Lower leg skin (tissue), 4 donors: ENCODE results near the gene CALML5. TPM values are rescaled to one million over a fixed set of nuclear protein-coding genes. Genes with fewer than 3 reads are reported as not detected.

ENCODE experiments used
- DNase-seq, 2 donors: peaks; one replicate each; pipeline ENCODE4 v3.0.0-alpha.2; 2019; ENCODE audit warnings: low spot score in 2 of 2
- H3K4me3 ChIP-seq: fragments of 200-600 bp; sonication (generic); 2 replicates; pipeline ENCODE4 v1.5.1; 2017; ENCODE audit warnings: mild to moderate bottlenecking, low read depth; ENCODE audit not compliant: poor library complexity, severe bottlenecking
- POLR2A ChIP-seq, 2 donors: fragments of 450-650 bp; IDR thresholded peaks; one replicate each; pipeline ENCODE4 v1.6.1; 2016 to 2017; ENCODE audit warnings: antibody characterized with exemption in 2 of 2, mild to moderate bottlenecking in 1 of 2, moderate library complexity in 1 of 2
- WGBS, 2 donors: methylation state at CpG; one replicate each; pipeline ENCODE4 v1.1.5; 2018; 5-methylcytosine and 5-hydroxymethylcytosine counted together
- intact Hi-C: fragments of 100-400 bp; cut with DNase I; formaldehyde crosslinking; loops from one replicate; pipeline ENCODE4 v1.15.0; 2023; ENCODE audit warnings: low total_unique reads
- total RNA-seq, 4 donors: library from RNA; depleted of rRNA; stranded (reverse); fragments of >200 nt; gene quantifications; one replicate each; pipeline ENCODE4 v1.1.0, GENCODE V29; 2016
- TF ChIP-seq, protein P1 (sequence below), 3 donors: fragments of 450-650 bp; IDR thresholded peaks; one replicate each; pipeline ENCODE4 v1.5.1; 2016; ENCODE audit warnings: antibody characterized with exemption in 3 of 3, mild to moderate bottlenecking in 3 of 3, moderate library complexity in 2 of 3

CALML5 gene
- total RNA-seq, 4 donors from 2014 or later: 5,202 to 6,742 (median 5,683) TPM

DNA sequence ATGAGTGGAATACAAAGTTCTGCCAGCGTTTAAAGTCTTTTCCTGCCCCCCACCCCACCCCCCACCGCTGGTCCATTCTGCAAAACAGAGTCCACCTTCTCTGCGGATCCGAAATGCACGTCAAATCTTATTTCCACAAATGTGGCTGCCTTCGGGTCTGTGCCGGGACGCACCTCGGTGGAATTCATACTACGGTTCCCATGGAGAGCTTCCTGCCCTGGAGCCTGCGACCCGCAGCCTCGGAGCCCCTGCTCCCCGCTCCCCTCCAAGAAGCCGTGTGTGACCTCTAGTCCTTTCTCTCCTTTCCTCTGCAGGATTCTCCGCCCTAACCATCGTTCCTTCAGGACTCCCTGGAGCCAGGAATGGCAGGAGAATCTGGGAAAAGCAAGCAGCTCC is 12.5 kb upstream of the CALML5 start:
- WGBS, 2 donors: 84 to 92% methylated on average over 17 of the region's 17 CpGs
- TF ChIP-seq, protein P1, sequence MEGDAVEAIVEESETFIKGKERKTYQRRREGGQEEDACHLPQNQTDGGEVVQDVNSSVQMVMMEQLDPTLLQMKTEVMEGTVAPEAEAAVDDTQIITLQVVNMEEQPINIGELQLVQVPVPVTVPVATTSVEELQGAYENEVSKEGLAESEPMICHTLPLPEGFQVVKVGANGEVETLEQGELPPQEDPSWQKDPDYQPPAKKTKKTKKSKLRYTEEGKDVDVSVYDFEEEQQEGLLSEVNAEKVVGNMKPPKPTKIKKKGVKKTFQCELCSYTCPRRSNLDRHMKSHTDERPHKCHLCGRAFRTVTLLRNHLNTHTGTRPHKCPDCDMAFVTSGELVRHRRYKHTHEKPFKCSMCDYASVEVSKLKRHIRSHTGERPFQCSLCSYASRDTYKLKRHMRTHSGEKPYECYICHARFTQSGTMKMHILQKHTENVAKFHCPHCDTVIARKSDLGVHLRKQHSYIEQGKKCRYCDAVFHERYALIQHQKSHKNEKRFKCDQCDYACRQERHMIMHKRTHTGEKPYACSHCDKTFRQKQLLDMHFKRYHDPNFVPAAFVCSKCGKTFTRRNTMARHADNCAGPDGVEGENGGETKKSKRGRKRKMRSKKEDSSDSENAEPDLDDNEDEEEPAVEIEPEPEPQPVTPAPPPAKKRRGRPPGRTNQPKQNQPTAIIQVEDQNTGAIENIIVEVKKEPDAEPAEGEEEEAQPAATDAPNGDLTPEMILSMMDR (IDR thresholded peaks at IDR 0.05): no peak
- TF ChIP-seq POLR2A (IDR thresholded peaks at IDR 0.05): no peak
- intact Hi-C loops: no loop called here
- no peak for DNase-seq
- no peak overlapping the region for H3K4me3 ChIP-seq

DNA sequence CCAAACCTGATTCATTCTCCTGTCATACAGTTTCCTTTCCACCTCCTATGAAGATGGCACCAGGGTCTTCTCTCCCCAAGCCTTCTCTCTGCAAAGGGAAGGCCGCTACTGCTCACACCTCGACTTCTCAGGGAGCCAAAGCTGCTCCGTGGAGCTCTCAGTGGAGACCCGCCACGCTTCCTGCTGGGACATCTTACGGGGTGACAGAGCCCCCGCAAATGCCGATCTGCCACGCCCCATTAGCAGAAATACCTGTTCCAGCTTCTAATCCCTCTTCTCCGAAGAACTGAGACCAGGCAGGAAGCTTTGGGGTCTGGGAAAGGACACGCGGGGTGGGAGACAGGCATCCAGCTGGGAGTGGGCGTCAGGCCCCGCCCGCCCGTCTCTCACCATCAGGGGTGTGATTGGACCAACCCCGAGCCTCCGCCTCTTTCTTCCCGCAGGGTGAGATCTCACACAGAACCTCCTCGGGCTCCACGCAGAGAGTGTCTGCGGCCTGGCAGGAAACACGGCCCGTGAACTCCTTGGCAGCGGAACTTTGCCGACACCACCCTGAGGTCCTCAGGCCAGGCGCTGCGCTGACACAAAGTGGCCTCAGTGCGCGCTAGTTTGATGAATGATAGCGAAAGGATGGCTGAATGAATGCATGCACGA is 12.0 kb upstream of the CALML5 start:
- WGBS, 2 donors: 87 to 92% methylated on average over 32 of the region's 32 CpGs
- intact Hi-C loops: no loop called here
- H3K4me3 ChIP-seq: no peak overlapping the region
- TF ChIP-seq, protein P1 (IDR thresholded peaks at IDR 0.05): no peak
- no peak for TF ChIP-seq POLR2A (IDR thresholded peaks at IDR 0.05)
- DNase-seq: no peak

DNA sequence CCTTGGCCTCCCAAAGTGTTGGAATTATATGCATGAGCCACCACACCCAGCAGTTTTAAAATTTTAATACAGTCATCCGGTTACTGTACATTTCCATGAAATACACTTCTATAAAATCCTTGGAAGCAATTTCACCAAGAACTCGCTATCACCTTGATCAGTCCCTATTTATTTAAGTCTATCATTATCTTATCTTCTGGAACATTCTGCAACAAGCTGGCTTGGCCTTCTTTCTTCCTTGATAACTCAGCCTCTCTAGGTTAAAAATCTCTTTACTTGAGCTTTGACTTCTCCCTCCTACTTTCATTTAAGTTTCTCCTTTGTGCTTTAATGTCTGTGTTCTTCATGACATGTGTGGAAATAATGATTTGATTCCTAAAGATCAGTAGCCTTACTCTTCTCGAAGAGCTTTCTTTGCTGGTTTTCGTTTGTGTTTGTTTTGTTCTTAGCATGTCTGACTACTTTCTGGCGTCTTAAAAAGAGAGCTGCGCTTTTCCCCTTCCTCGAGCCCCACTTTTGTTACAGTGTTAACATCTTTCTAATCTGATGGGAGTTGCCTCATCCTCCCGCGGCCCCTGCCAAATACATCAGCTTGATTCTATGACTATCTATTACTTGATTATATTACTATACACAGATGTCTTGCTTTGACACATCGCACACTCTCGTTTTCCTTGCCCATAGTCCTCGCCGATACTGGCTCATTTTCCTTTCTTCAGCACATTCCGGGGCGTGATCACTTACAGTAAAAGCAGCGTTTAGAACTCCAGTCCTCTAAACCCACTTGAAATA is 11.1 kb upstream of the CALML5 start:
- DNase-seq: no peak
- intact Hi-C loops: no loop called here
- H3K4me3 ChIP-seq: no peak overlapping the region
- TF ChIP-seq POLR2A (IDR thresholded peaks at IDR 0.05): no peak
- 46 to 48% methylated on average over 16 of the region's 16 CpGs for WGBS, 2 donors

DNA sequence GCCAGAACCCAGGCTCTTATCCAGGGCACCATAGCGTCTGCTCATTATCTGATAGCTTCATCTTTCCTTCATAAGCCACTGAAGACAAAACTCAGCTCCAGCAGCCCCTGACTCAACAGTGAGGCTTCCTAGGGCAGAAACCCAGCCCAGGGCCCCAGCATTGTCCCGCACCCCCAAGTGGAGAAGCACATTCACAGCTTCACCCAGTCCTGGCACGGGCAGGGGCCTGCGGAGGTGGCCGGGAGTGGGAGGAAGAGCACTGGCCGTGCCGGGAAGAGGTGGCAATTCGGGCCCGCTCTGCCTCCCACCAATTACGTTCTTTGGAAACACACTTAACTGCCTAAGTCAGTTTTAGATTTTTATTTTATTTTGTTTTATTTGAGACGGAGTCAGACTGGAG is 10.3 kb upstream of the CALML5 start:
- no peak for TF ChIP-seq POLR2A (IDR thresholded peaks at IDR 0.05)
- TF ChIP-seq, protein P1 (IDR thresholded peaks at IDR 0.05): no peak
- intact Hi-C loops: no loop called here
- WGBS, 2 donors: 84 to 89% methylated on average over 11 of the region's 11 CpGs
- DNase-seq: no peak
- H3K4me3 ChIP-seq: no peak overlapping the region

DNA sequence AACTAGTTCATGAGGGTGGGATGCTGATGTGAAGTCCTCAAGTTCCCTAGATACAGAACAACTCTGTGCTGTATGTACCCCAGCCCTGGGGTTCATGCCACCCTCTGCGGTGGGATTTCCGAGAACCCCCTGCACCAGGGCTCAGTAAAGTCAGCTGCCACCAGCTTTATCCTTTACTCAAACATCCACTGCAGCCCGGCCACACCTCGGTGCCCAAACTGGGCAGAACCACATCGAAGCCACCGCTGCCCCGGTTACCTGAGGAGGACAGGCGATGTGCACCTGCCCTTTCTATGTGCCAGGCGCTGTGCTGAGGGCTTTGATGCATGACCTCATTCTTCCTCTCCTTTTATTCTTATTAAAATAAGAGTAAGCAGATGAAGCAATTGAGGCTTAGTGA is 9.9 kb upstream of the CALML5 start:
- no peak overlapping the region for H3K4me3 ChIP-seq
- 77 to 86% methylated on average over 9 of the region's 9 CpGs for WGBS, 2 donors
- TF ChIP-seq, protein P1 (IDR thresholded peaks at IDR 0.05): no peak
- no peak for TF ChIP-seq POLR2A (IDR thresholded peaks at IDR 0.05)
- no peak for DNase-seq
- intact Hi-C loops: no loop called here

DNA sequence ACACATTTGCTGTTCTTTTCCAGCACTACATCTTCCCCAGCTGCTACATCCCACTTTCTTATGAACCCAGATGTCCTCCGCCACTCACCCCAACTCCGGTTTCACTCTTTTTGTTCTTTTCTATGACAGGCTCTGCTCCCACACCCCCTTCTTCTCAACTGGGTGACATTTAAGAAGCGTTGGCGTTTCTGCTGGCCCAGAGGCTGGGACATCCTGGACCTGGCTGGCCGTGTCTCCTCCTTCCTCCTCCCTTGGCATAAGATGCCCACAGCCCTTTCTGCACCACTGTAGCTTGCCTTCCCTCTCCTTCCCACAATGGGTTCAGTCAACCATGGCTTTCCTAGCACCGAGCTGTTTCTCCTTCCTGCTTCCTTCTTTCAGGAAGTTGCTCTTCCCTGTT is 9.4 kb upstream of the CALML5 start:
- no peak for DNase-seq
- intact Hi-C loops: no loop called here
- no peak for TF ChIP-seq POLR2A (IDR thresholded peaks at IDR 0.05)
- TF ChIP-seq, protein P1 (IDR thresholded peaks at IDR 0.05): no peak
- WGBS, 2 donors: 83 to 90% methylated on average over 6 of the region's 6 CpGs
- no peak overlapping the region for H3K4me3 ChIP-seq
